ENCODE measurements around the gene WDPCP. TPM values are rescaled to one million over a fixed set of nuclear protein-coding genes. Genes with fewer than 3 reads are reported as not detected.

The WDPCP gene
- total and polyA plus RNA-seq, 10 donors = 2.1 to 20.0 (median 13.3) TPM

GRCh38 chr2:63257473-63257872 lies 330.8 kb downstream of the WDPCP start:
- H3K4me3 ChIP-seq = no peak overlapping the region
- peaks cover 0 to 5% (median 0%) of the 10 kb centered on the region in 6 donors for H3K4me1 ChIP-seq
- H3K36me3 ChIP-seq = peaks cover 0 to 6% (median 0%) of the 10 kb centered on the region in 6 donors
- WGBS, 5 donors = 36 to 67% (median 51%) methylated on average over 2 of the region's 2 CpGs
- peaks cover 0 to 9% (median 2%) of the 10 kb centered on the region in 8 donors for H3K9me3 ChIP-seq
- TF ChIP-seq CTCF (IDR thresholded peaks at IDR 0.05 in 8 of 11, conservative IDR thresholded peaks at IDR 0.05 in 3 of 11) (no peak), POLR2A (IDR thresholded peaks at IDR 0.05) (no peak), POLR2AphosphoS5 (IDR thresholded peaks at IDR 0.05) (no peak)
- H3K27ac ChIP-seq = peak overlapping the region in 5 of 8 donors; percentile 52 to 60 (median 58)
- no peaks in the 10 kb centered on the region for H3K27me3 ChIP-seq (replicated peaks in 1 of 7)
- intact Hi-C loops (cut with DNase I; ENCODE audit: low total_unique reads) = no loop called here
- DNase-seq = no peak

DNA sequence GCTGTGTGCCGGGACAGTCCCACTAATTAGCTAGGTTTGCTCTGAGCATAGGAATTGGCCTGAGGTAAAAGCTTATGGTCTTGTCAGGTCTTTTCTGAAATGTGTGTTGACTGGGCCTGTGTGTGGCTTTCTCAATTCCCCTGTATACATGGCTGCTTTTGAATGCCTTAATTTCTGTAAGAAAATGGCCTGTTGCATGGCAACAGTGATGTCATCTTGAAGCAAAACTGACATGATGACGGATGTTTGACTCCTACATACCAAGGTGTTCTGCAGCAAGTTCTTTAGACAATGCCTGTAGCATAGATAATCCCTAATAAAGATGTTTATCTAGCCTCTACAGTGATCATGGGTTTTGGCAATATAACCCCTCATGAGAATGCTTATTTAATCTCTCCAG lies 339.1 kb downstream of the WDPCP start:
- Histone ChIP-seq H3K36me3 (no peaks in the 10 kb centered on the region), H3K27me3 (replicated peaks in 1 of 7) (no peaks in the 10 kb centered on the region), H3K4me1 (no peaks in the 10 kb centered on the region), H3K9me3 (peaks cover 0 to 21% (median 2%) of the 10 kb centered on the region in 8 donors), H3K27ac (no peak overlapping the region), H3K4me3 (no peak overlapping the region)
- WGBS, 5 donors = 89 to 99% (median 95%) methylated on average over 2 of the region's 2 CpGs
- TF ChIP-seq POLR2AphosphoS5 (IDR thresholded peaks at IDR 0.05) (no peak), POLR2A (IDR thresholded peaks at IDR 0.05) (no peak), CTCF (IDR thresholded peaks at IDR 0.05 in 8 of 11, conservative IDR thresholded peaks at IDR 0.05 in 3 of 11) (no peak)
- no peak for DNase-seq
- intact Hi-C loops (cut with DNase I; ENCODE audit: low total_unique reads) = no loop called here

DNA sequence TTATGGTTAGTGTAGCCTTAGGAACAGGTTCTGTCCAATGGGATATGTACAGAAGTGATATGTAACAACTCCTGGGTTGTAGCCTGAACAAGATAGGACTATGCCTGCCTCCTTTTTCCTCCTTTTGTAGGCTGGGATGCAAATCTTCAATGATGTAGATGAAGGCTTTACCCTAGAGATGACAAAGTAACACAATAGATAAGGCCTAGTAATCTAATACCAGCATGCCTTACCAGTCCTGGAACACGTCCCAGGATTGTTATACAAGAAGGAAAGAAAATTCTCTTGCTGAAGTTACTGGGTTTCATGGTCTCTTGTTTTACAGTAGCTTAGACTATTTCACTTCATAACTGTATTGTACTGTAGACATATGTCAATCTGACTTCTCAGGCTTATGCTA lies 345.5 kb downstream of the WDPCP start:
- intact Hi-C loops (cut with DNase I; ENCODE audit: low total_unique reads) = no loop called here
- DNase-seq = no peak
- Histone ChIP-seq H3K4me1 (no peaks in the 10 kb centered on the region), H3K27me3 (replicated peaks in 1 of 7) (no peaks in the 10 kb centered on the region), H3K4me3 (no peak overlapping the region), H3K36me3 (no peaks in the 10 kb centered on the region), H3K27ac (no peak overlapping the region), H3K9me3 (no peaks in the 10 kb centered on the region)
- TF ChIP-seq CTCF (IDR thresholded peaks at IDR 0.05 in 8 of 11, conservative IDR thresholded peaks at IDR 0.05 in 3 of 11) = no peak
- TF ChIP-seq POLR2AphosphoS5 (IDR thresholded peaks at IDR 0.05) = no peak
- TF ChIP-seq POLR2A (IDR thresholded peaks at IDR 0.05) = no peak
- whole genome bisulfite sequencing, 5 donors = 80 to 100% (median 92%) methylated on average over 1 of the region's 1 CpG

- intact Hi-C loops (cut with DNase I; ENCODE audit: low total_unique reads) = no loop called here
- Histone ChIP-seq H3K36me3 (no peaks in the 10 kb centered on the region), H3K4me1 (no peaks in the 10 kb centered on the region), H3K9me3 (peaks cover 0 to 12% (median 4%) of the 10 kb centered on the region in 8 donors), H3K27me3 (replicated peaks in 1 of 7) (no peaks in the 10 kb centered on the region), H3K4me3 (no peak overlapping the region), H3K27ac (no peak overlapping the region)
- 83 to 94% (median 88%) methylated on average over 1 of the region's 1 CpG for WGBS, 5 donors
- TF ChIP-seq CTCF (IDR thresholded peaks at IDR 0.05 in 8 of 11, conservative IDR thresholded peaks at IDR 0.05 in 3 of 11) (no peak), POLR2AphosphoS5 (IDR thresholded peaks at IDR 0.05) (no peak), POLR2A (IDR thresholded peaks at IDR 0.05) (no peak)
- no peak for DNase-seq
These were observed 362.2 kb downstream of the WDPCP start for GRCh38 chr2:63225964-63226686.

Data from spleen (tissue), 11 donors.